ENCODE measurements around the gene UBE3C.

GRCh38 chr7:157193274-157193673, 54.5 kb downstream of the UBE3C start:
- TF ChIP-seq POLR2AphosphoS5 (IDR thresholded peaks at IDR 0.05; ENCODE audit: low read depth, low read length) (no peak), FOXP2 (optimal IDR thresholded peaks at IDR 0.05; ENCODE audit: borderline replicate concordance, extremely low read depth, extremely low read length, insufficient read depth) (no peak), REST (IDR thresholded peaks at IDR 0.05; ENCODE audit: insufficient read depth in 1 of 2, low read depth in 2 of 2, low read length in 2 of 2) (no peak), SIN3A (IDR thresholded peaks at IDR 0.05; ENCODE audit: borderline replicate concordance, insufficient read depth, low read length) (no peak)
